ENCODE measurements around the gene RASGRF2.

The RASGRF2 gene

GRCh38 chr5:80951366-80951765, 8.8 kb upstream of the RASGRF2 start:
- no peak for DNase-seq (ENCODE audit: low read depth in 2 of 2)

GRCh38 chr5:80953587-80953986, 6.6 kb upstream of the RASGRF2 start:
- no peak for DNase-seq (ENCODE audit: low read depth in 2 of 2)

GRCh38 chr5:80955082-80955590, 5.0 kb upstream of the RASGRF2 start:
- DNase-seq (ENCODE audit: low read depth in 2 of 2): no peak

- DNase-seq (ENCODE audit: low read depth in 2 of 2): no peak
Observed at GRCh38 chr5:80956272-80956671, 3.9 kb upstream of the RASGRF2 start.

GRCh38 chr5:80957031-80957761, 3.0 kb upstream of the RASGRF2 start:
- no peak for DNase-seq (ENCODE audit: low read depth in 2 of 2)

- no peak for DNase-seq (ENCODE audit: low read depth in 2 of 2)
Observed at GRCh38 chr5:80958616-80959015, 1.5 kb upstream of the RASGRF2 start.

GRCh38 chr5:80959138-80959537, 1.0 kb upstream of the RASGRF2 start:
- DNase-seq (ENCODE audit: low read depth in 2 of 2): no peak

- no peak for DNase-seq (ENCODE audit: low read depth in 2 of 2)
Observed at GRCh38 chr5:80960531-80961375, 590 bp downstream of the RASGRF2 start.

GRCh38 chr5:80961376-80962281, 1.5 kb downstream of the RASGRF2 start:
- DNase-seq (ENCODE audit: low read depth in 2 of 2): no peak

- no peak for DNase-seq (ENCODE audit: low read depth in 2 of 2)
Observed at GRCh38 chr5:80962630-80963520, 2.7 kb downstream of the RASGRF2 start.

GRCh38 chr5:80963521-80963895, 3.3 kb downstream of the RASGRF2 start:
- DNase-seq (ENCODE audit: low read depth in 2 of 2): no peak

GRCh38 chr5:80963966-80964481, 3.9 kb downstream of the RASGRF2 start:
- no peak for DNase-seq (ENCODE audit: low read depth in 2 of 2)

- no peak for DNase-seq (ENCODE audit: low read depth in 2 of 2)
Observed at GRCh38 chr5:80964491-80964890, 4.3 kb downstream of the RASGRF2 start.

GRCh38 chr5:80964919-80965318, 4.8 kb downstream of the RASGRF2 start:
- no peak for DNase-seq (ENCODE audit: low read depth in 2 of 2)

- DNase-seq (ENCODE audit: low read depth in 2 of 2): no peak
Observed at GRCh38 chr5:80967500-80968181, 7.5 kb downstream of the RASGRF2 start.

- DNase-seq (ENCODE audit: low read depth in 2 of 2): no peak
Observed at GRCh38 chr5:80973027-80973426, 12.9 kb downstream of the RASGRF2 start.

GRCh38 chr5:80975065-80975464, 14.9 kb downstream of the RASGRF2 start:
- DNase-seq (ENCODE audit: low read depth in 2 of 2): no peak

GRCh38 chr5:80976985-80977384, 16.8 kb downstream of the RASGRF2 start:
- DNase-seq (ENCODE audit: low read depth in 2 of 2): no peak

- no peak for DNase-seq (ENCODE audit: low read depth in 2 of 2)
Observed at GRCh38 chr5:80977764-80978163, 17.6 kb downstream of the RASGRF2 start.

- no peak for DNase-seq (ENCODE audit: low read depth in 2 of 2)
Observed at GRCh38 chr5:80978772-80979317, 18.7 kb downstream of the RASGRF2 start.

Measured in activated CD8-positive, alpha-beta memory T cell treated with anti-CD3 and anti-CD28 coated beads for 4 hours (primary cell).